Natural killer cell treated with Interleukin-12 subunit alpha and Interleukin-12 subunit beta and Interleukin-15 and Interleukin-18, amount 100 ng/mL, for 72 hours (primary cell): ENCODE measurements around the gene QRFP. TPM values are rescaled to one million over a fixed set of nuclear protein-coding genes. Genes with fewer than 3 reads are reported as not detected.

Source experiments
- ATAC-seq, 2 donors: fragments of 150-1000 bp; cut with Tn5 transposase in 1 of 2; sonication (Bioruptor Pico), chemical (Tn5 transposase) in 1 of 2; 2 replicates each; pipeline ENCODE4 v1.10.0; 2021
- DNase-seq: peaks from one replicate; pipeline ENCODE4 v3.0.0; 2022; ENCODE audit warnings: low spot score
- H3K27ac Mint-ChIP-seq, 2 donors: 1 replicate in 1 of 2; 2 replicates in 1 of 2; pipeline ENCODE4 v1.8.0; 2022; ENCODE audit warnings: mixed read lengths in 2 of 2, mild to moderate bottlenecking in 1 of 2, moderate library complexity in 1 of 2
- H3K27me3 Mint-ChIP-seq, 2 donors: 1 replicate in 1 of 2; 2 replicates in 1 of 2; pipeline ENCODE4 v1.8.0; 2022; ENCODE audit warnings: mixed read lengths in 2 of 2
- H3K36me3 Mint-ChIP-seq: one replicate; pipeline ENCODE4 v1.8.0; 2022; ENCODE audit warnings: mixed read lengths
- H3K4me1 Mint-ChIP-seq, 2 donors: 1 replicate in 1 of 2; 2 replicates in 1 of 2; pipeline ENCODE4 v1.8.0; 2022; ENCODE audit warnings: low read depth in 2 of 2, mixed read lengths in 2 of 2, mild to moderate bottlenecking in 1 of 2
- H3K4me3 Mint-ChIP-seq: one replicate; pipeline ENCODE4 v1.8.0; 2022; ENCODE audit warnings: mixed read lengths
- H3K9me3 Mint-ChIP-seq: 2 replicates; pipeline ENCODE4 v1.8.0; 2022; ENCODE audit warnings: mixed read lengths
- total RNA-seq, 2 donors: library from RNA; stranded (reverse); gene quantifications; one replicate each; pipeline ENCODE4 v1.2.3, GENCODE V29; 2022

QRFP gene
- not detected for total RNA-seq

- H3K4me1 Mint-ChIP-seq, result no peaks in the 10 kb centered on the region
- no peak for DNase-seq
- H3K4me3 Mint-ChIP-seq, result no peak within 1 kb of the TSS
- ATAC-seq, result no peak
- no peaks in the 10 kb centered on the region for H3K9me3 Mint-ChIP-seq
- no peak within 1 kb of the TSS for H3K27ac Mint-ChIP-seq
- H3K27me3 Mint-ChIP-seq, result no peaks in the 10 kb centered on the region
- no peaks in the 10 kb centered on the region for H3K36me3 Mint-ChIP-seq
Measured at GRCh38 chr9:130896233-130897014, at the start of gene QRFP. TSS of gene QRFP (minus strand) at chr9:130896812. CDS start at chr9:130893838, 2,974 bp downstream.

- Mint-ChIP-seq H3K4me3 (no peak overlapping the region), H3K27me3 (peaks cover 25 to 39% of the 10 kb centered on the region in 2 donors), H3K36me3 (no peaks in the 10 kb centered on the region), H3K4me1 (peaks cover 0 to 5% of the 10 kb centered on the region in 2 donors), H3K9me3 (no peaks in the 10 kb centered on the region), H3K27ac (no peak overlapping the region)
- DNase-seq, result no peak
- ATAC-seq, result no peak
Measured at GRCh38 chr9:130945173-130945572, 48.6 kb upstream of the QRFP start.

GRCh38 chr9:130944510-130945058 lies 48.0 kb upstream of the QRFP start:
- H3K36me3 Mint-ChIP-seq, result no peaks in the 10 kb centered on the region
- peaks cover 0 to 5% of the 10 kb centered on the region in 2 donors for H3K4me1 Mint-ChIP-seq
- ATAC-seq (no peak), DNase-seq (no peak)
- H3K27me3 Mint-ChIP-seq, result peaks cover 25 to 35% of the 10 kb centered on the region in 2 donors
- H3K27ac Mint-ChIP-seq, result no peak overlapping the region
- H3K9me3 Mint-ChIP-seq, result no peaks in the 10 kb centered on the region
- H3K4me3 Mint-ChIP-seq, result no peak overlapping the region

- Mint-ChIP-seq H3K36me3 (no peaks in the 10 kb centered on the region), H3K4me3 (no peak overlapping the region), H3K27ac (no peak overlapping the region), H3K27me3 (peaks cover 25 to 35% of the 10 kb centered on the region in 2 donors), H3K9me3 (no peaks in the 10 kb centered on the region), H3K4me1 (peaks cover 0 to 7% of the 10 kb centered on the region in 2 donors)
- no peak for ATAC-seq
- no peak for DNase-seq
Measured at GRCh38 chr9:130943777-130944176, 47.2 kb upstream of the QRFP start.

GRCh38 chr9:130943221-130943620 lies 46.6 kb upstream of the QRFP start:
- peaks cover 25 to 32% of the 10 kb centered on the region in 2 donors for H3K27me3 Mint-ChIP-seq

GRCh38 chr9:130942679-130943078 lies 46.1 kb upstream of the QRFP start:
- peaks cover 26 to 27% of the 10 kb centered on the region in 2 donors for H3K27me3 Mint-ChIP-seq
- ATAC-seq (no peak), DNase-seq (no peak)
- peaks cover 0 to 8% of the 10 kb centered on the region in 2 donors for H3K4me1 Mint-ChIP-seq
- no peaks in the 10 kb centered on the region for H3K9me3 Mint-ChIP-seq
- H3K4me3 Mint-ChIP-seq, result no peak overlapping the region
- H3K27ac Mint-ChIP-seq, result no peak overlapping the region
- H3K36me3 Mint-ChIP-seq, result no peaks in the 10 kb centered on the region

More at GRCh38 chr9:130943221-130943620, 46.6 kb upstream of the QRFP start:
- Mint-ChIP-seq H3K9me3 (no peaks in the 10 kb centered on the region), H3K4me3 (no peak overlapping the region), H3K4me1 (peaks cover 0 to 8% of the 10 kb centered on the region in 2 donors), H3K27ac (no peak overlapping the region), H3K36me3 (no peaks in the 10 kb centered on the region)
- DNase-seq (no peak), ATAC-seq (no peak)

GRCh38 chr9:130942084-130942483 lies 45.5 kb upstream of the QRFP start:
- H3K4me3 Mint-ChIP-seq, result no peak overlapping the region
- H3K27me3 Mint-ChIP-seq, result peaks cover 29 to 30% of the 10 kb centered on the region in 2 donors
- no peaks in the 10 kb centered on the region for H3K36me3 Mint-ChIP-seq

GRCh38 chr9:130940693-130941576 lies 44.3 kb upstream of the QRFP start:
- peaks cover 37 to 42% of the 10 kb centered on the region in 2 donors for H3K27me3 Mint-ChIP-seq
- no peak overlapping the region for H3K4me3 Mint-ChIP-seq
- H3K9me3 Mint-ChIP-seq, result no peaks in the 10 kb centered on the region
- no peak overlapping the region for H3K27ac Mint-ChIP-seq
- ATAC-seq, result peak; percentile 64 to 73
- peak; percentile 75 for DNase-seq
- peaks cover 0 to 11% of the 10 kb centered on the region in 2 donors for H3K4me1 Mint-ChIP-seq
- H3K36me3 Mint-ChIP-seq, result no peaks in the 10 kb centered on the region

More at GRCh38 chr9:130942084-130942483, 45.5 kb upstream of the QRFP start:
- DNase-seq (no peak), ATAC-seq (no peak)
- H3K9me3 Mint-ChIP-seq, result no peaks in the 10 kb centered on the region
- peaks cover 0 to 8% of the 10 kb centered on the region in 2 donors for H3K4me1 Mint-ChIP-seq
- no peak overlapping the region for H3K27ac Mint-ChIP-seq

GRCh38 chr9:130940027-130940549 lies 43.5 kb upstream of the QRFP start:
- Mint-ChIP-seq H3K36me3 (no peaks in the 10 kb centered on the region), H3K9me3 (no peaks in the 10 kb centered on the region), H3K27ac (no peak overlapping the region), H3K4me1 (peaks cover 0 to 11% of the 10 kb centered on the region in 2 donors), H3K4me3 (no peak overlapping the region), H3K27me3 (peaks cover 37 to 40% of the 10 kb centered on the region in 2 donors)
- DNase-seq, result no peak
- ATAC-seq, result no peak

GRCh38 chr9:130939405-130940026 lies 42.9 kb upstream of the QRFP start:
- no peak for ATAC-seq
- no peak for DNase-seq
- Mint-ChIP-seq H3K4me3 (no peak overlapping the region), H3K27me3 (peaks cover 42 to 44% of the 10 kb centered on the region in 2 donors), H3K4me1 (peaks cover 0 to 11% of the 10 kb centered on the region in 2 donors), H3K9me3 (no peaks in the 10 kb centered on the region), H3K36me3 (no peaks in the 10 kb centered on the region), H3K27ac (no peak overlapping the region)

- Mint-ChIP-seq H3K27me3 (peaks cover 42 to 43% of the 10 kb centered on the region in 2 donors), H3K4me3 (peak within 1 kb of the TSS; percentile 4), H3K36me3 (no peaks in the 10 kb centered on the region), H3K4me1 (peaks cover 0 to 11% of the 10 kb centered on the region in 2 donors), H3K9me3 (no peaks in the 10 kb centered on the region), H3K27ac (no peak within 1 kb of the TSS)
- ATAC-seq (no peak), DNase-seq (no peak)
Measured at GRCh38 chr9:130938652-130939404, 42.2 kb upstream of the QRFP start, which contains the start of gene FIBCD1. TSS of gene FIBCD1 (minus strand) at chr9:130939247. CDS start at chr9:130938607, 640 bp downstream.

GRCh38 chr9:130938184-130938651 lies 41.6 kb upstream of the QRFP start:
- Mint-ChIP-seq H3K9me3 (no peaks in the 10 kb centered on the region), H3K36me3 (no peaks in the 10 kb centered on the region), H3K4me3 (no peak overlapping the region), H3K4me1 (peaks cover 0 to 11% of the 10 kb centered on the region in 2 donors), H3K27ac (no peak overlapping the region), H3K27me3 (peaks cover 39 to 43% of the 10 kb centered on the region in 2 donors)
- DNase-seq, result no peak
- ATAC-seq, result no peak
